ENCODE results near the gene MMP17. TPM values are rescaled to one million over a fixed set of nuclear protein-coding genes. Genes with fewer than 3 reads are reported as not detected.

MMP17 gene
- polyA plus RNA-seq, 1 donor (not counting 4 experiments of a cell fraction or from before 2014, with no cell fraction given): 2.3 TPM

DNA sequence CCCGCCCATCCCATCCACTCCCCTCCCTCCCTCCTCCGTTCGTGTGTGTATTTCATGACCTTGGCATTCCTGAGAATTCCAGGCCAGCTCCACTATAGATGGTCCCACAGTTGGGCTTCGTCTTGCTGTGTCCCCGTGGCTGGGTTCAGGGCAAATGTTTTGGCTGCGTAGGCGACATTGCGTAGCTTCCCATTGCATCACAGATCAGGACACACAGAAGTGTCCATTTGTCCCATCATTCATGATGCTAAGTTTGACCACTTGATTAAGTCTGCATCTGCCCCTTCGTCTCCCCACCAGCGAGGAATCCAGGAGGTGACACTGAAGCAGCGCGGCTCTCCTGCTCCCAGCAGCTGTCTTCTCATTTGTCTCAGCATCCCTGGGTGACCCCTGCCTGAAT is 38.6 kb upstream of the MMP17 start:
- Histone ChIP-seq H3K4me3 (ENCODE audit: control insufficient read depth in 2 of 3, extremely low read depth in 1 of 3, insufficient read depth in 2 of 3, low read depth in 1 of 3, low read length in 3 of 3) (no peak overlapping the region), H2AFZ (ENCODE audit: control insufficient read depth, low read length) (no peak overlapping the region), H4K20me1 (ENCODE audit: control insufficient read depth, extremely low read depth, insufficient read depth, low read length) (no peaks in the 10 kb centered on the region), H3K27ac (ENCODE audit: control insufficient read depth, insufficient read depth, low read length) (no peak overlapping the region), H3K4me2 (ENCODE audit: control insufficient read depth, extremely low read depth, insufficient read depth, low read depth, low read length) (no peak overlapping the region), H3K4me1 (ENCODE audit: control insufficient read depth, extremely low read depth, insufficient read depth, low read length) (peaks cover 2% of the 10 kb centered on the region), H3K9ac (ENCODE audit: control insufficient read depth, extremely low read depth, insufficient read depth, low read length) (no peak overlapping the region), H3K36me3 (ENCODE audit: control insufficient read depth in 2 of 2, extremely low read depth in 1 of 2, insufficient read depth in 2 of 2, low read length in 2 of 2) (peaks cover 13 to 20% of the 10 kb centered on the region in 2 experiments), H3K9me3 (ENCODE audit: control insufficient read depth, low read depth, low read length) (no peaks in the 10 kb centered on the region), H3K27me3 (ENCODE audit: control insufficient read depth, extremely low read depth, insufficient read depth, low read length) (no peaks in the 10 kb centered on the region), H3K79me2 (ENCODE audit: control insufficient read depth, insufficient read depth, low read length) (no peaks in the 10 kb centered on the region), H3K9me1 (ENCODE audit: control insufficient read depth, extremely low read depth, insufficient read depth, low read length) (no peaks in the 10 kb centered on the region)
- DNase-seq (ENCODE audit: low read depth, low spot score) (no peak), FAIRE-seq (no peak)
- TF ChIP-seq EZH2 (IDR thresholded peaks at IDR 0.05; ENCODE audit: low read length): no peak
- no peak for TF ChIP-seq CTCF (optimal IDR thresholded peaks at IDR 0.05 in 1 of 3, IDR thresholded peaks at IDR 0.05 in 1 of 3, conservative IDR thresholded peaks at IDR 0.05 in 1 of 3; ENCODE audit: extremely low read depth in 1 of 3, insufficient read depth in 2 of 3, low read length in 3 of 3)
- dilution Hi-C loops (cut with MboI; ENCODE audit: extremely low pct_ligation_motif_present, low sequenced_read_pairs): no loop called here

GRCh38 chr12:131793243-131794022 is 34.8 kb upstream of the MMP17 start:
- no peak for DNase-seq (ENCODE audit: low read depth, low spot score)
- H3K4me1 ChIP-seq (ENCODE audit: control insufficient read depth, extremely low read depth, insufficient read depth, low read length): peaks cover 14% of the 10 kb centered on the region
- H3K4me3 ChIP-seq (ENCODE audit: control insufficient read depth in 2 of 3, extremely low read depth in 1 of 3, insufficient read depth in 2 of 3, low read depth in 1 of 3, low read length in 3 of 3): no peak overlapping the region
- H3K9me1 ChIP-seq (ENCODE audit: control insufficient read depth, extremely low read depth, insufficient read depth, low read length): no peaks in the 10 kb centered on the region
- H3K9ac ChIP-seq (ENCODE audit: control insufficient read depth, extremely low read depth, insufficient read depth, low read length): no peak overlapping the region
- no peaks in the 10 kb centered on the region for H3K79me2 ChIP-seq (ENCODE audit: control insufficient read depth, insufficient read depth, low read length)
- FAIRE-seq: no peak
- H3K9me3 ChIP-seq (ENCODE audit: control insufficient read depth, low read depth, low read length): no peaks in the 10 kb centered on the region
- dilution Hi-C loops (cut with MboI; ENCODE audit: extremely low pct_ligation_motif_present, low sequenced_read_pairs): no loop called here
- no peak overlapping the region for H3K4me2 ChIP-seq (ENCODE audit: control insufficient read depth, extremely low read depth, insufficient read depth, low read depth, low read length)
- no peak for TF ChIP-seq CTCF (optimal IDR thresholded peaks at IDR 0.05 in 1 of 3, IDR thresholded peaks at IDR 0.05 in 1 of 3, conservative IDR thresholded peaks at IDR 0.05 in 1 of 3; ENCODE audit: extremely low read depth in 1 of 3, insufficient read depth in 2 of 3, low read length in 3 of 3)
- TF ChIP-seq EZH2 (IDR thresholded peaks at IDR 0.05; ENCODE audit: low read length): no peak
- H4K20me1 ChIP-seq (ENCODE audit: control insufficient read depth, extremely low read depth, insufficient read depth, low read length): no peaks in the 10 kb centered on the region
- no peaks in the 10 kb centered on the region for H3K27me3 ChIP-seq (ENCODE audit: control insufficient read depth, extremely low read depth, insufficient read depth, low read length)
- H2AFZ ChIP-seq (ENCODE audit: control insufficient read depth, low read length): no peak overlapping the region
- no peak overlapping the region for H3K27ac ChIP-seq (ENCODE audit: control insufficient read depth, insufficient read depth, low read length)
- peaks cover 4 to 8% of the 10 kb centered on the region in 2 experiments for H3K36me3 ChIP-seq (ENCODE audit: control insufficient read depth in 2 of 2, extremely low read depth in 1 of 2, insufficient read depth in 2 of 2, low read length in 2 of 2)
